ENCODE data around the gene TEP1.

GRCh38 chr14:20400589-20400964 lies 12.7 kb downstream of the TEP1 start:
- TF ChIP-seq CTCF (IDR thresholded peaks at IDR 0.05) = no peak
- no peak for TF ChIP-seq POLR2A (IDR thresholded peaks at IDR 0.05)
